HG03457 (cell line): ENCODE results near the gene ZNF592.
"Not testable (repeated sequence)": the region's sequence is repeated elsewhere in the genome, so short reads cannot be mapped to it uniquely, and the experiment has no call there.

Experiments
- ATAC-seq: cut with Tn5 transposase; IDR thresholded peaks from one replicate; pipeline ENCODE4 v1.9.1; 2021; ENCODE audit warnings: moderate number of reproducible peaks; ENCODE audit not compliant: unreplicated experiment

ZNF592 gene

DNA sequence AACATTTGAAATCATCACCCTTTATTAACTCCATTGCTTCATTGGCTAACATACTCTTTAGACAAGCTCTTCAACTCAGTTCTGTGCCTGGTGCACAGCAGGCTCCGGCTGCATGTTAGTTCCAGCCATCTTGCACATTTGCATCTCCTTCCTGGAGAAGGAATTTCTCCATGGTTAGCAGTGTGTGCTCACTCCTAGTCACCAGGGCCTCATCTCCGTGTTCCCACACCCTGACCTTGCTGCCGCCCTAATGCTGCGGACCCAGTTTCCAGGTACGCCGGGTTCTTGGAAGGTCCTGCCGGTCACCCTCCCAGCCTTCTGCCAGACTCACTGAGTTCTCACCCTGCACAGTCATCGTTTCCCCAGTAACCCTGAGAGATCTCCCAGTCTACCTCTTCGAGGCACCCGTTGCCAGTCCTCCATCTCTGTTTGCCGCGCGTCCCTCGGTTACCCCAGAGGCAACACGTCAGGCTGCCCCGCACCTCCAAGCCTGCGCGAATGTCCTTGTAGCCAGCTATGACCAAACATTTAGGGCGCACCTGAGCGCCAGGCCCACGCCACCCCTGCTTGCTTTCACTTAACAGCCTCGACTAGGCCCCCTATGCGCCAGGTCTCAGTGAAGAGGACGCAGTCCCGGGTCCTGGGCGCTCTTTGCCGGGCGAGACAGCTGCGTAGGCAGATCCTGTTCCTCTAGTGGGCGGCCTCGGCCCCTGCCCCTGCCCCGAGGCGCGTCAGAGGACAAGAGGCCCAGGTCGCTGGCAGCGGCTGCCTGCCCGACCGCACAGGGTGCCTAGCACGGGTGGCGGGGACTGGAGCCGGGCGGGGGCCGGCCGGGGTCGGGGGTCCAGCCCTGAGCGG, 747 bp upstream of the ZNF592 start:
- ATAC-seq = peak; percentile 33

DNA sequence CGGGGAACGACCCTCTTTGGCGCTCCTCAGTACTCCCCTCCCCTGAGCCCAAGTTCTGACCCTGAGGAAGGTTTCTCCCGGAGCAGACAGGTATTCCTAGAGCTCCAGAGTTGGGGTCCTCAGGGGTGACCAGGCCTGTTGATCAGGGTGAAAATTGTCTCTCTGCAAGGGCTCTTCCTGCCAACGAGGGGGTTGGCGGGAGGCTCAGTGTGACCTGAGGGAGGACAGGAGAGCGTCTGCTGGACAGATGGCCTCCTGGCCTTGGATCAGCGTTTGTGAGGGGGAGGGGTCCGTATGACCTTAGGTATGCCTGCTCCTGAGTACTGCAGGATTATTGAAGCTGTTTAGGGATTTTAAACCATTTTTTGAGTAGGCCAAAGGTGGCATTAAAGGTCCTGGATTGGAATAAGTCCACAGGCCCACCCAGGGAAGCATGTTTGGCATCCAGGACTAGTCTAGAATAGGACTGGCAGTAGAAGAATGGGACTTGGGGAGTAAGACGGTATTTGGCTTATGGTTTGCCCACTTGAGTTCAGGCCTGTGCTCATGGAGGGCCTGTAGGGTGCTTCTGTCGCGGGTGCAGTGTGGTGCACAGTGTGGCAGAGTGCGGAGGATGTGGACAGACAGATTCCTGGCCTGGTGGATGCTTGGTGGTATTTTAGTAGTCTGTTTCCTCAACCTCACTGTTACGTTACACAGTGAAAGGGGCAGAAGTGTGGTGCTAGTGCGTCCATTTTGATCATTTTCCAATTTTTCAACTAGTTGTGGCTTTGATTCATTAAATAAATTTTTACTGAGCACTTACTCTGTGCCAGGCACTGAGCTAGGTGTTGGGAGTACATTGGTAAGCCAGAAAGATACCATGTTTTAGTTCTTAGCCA, 959 bp downstream of the ZNF592 start:
- peak; percentile 10 for ATAC-seq

DNA sequence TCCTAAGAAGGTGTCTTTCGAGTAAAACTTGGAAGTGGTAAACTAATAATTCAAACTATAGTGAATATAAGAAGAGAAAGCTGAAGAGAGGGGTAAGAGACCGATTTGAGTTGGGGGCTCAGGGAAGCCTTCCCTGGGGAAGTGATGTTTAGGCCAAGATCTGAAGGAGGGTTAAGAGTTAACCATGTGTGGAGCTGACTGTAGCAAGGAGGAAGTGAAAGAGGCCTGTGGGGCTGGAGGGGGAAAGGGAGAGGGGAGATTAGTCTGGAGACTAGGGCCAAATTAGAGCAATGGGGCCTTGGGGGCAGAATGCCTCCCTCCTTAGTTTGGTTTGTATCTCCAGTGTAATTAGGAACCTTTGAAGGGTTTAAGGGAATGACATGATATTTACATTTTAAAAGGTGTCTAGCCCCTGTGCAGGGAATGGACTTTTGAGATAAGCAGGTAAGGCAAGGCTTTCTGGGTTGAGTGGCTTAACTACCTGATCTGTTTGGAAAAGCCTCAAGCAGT, 2.2 kb downstream of the ZNF592 start:
- no peak for ATAC-seq

DNA sequence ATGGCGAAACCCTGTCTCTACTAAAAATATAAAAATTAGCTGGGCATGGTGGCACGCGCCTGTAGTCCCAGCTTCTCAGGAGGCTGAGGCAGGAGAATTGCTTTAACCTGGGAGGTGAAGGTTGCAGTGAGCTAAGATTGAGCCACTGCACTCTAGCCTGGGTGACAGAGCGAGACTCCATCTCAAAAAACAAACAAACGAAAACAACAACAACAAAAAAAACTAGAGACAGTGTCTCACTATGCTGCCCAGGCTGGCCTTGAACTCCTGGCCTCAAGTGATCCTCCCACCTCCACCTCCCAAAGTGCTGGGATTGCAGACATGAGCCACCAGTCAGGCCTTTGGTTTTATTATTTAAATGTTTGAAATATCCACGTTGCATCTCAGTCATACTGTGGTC, 3.3 kb downstream of the ZNF592 start:
- not testable (repeated sequence) for ATAC-seq

DNA sequence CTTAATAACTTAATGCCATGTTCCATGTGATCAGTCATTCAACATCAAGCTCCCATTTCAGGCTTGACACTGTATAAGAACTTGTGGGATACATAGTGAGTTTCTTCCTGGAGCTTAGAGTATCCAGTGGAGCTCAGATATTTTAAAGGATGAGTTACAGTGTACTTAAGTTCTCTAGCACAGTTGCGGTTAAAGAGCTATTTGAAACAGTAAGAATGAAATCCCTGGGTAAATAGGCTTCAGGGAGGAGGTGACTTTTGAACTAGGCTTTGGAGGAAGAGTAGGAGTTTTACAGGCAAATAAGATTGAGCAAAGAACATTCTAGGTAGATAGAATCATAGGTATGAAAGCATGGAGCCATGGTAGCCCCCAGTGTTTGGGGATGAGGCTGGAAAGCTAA, 3.8 kb downstream of the ZNF592 start:
- ATAC-seq = no peak

DNA sequence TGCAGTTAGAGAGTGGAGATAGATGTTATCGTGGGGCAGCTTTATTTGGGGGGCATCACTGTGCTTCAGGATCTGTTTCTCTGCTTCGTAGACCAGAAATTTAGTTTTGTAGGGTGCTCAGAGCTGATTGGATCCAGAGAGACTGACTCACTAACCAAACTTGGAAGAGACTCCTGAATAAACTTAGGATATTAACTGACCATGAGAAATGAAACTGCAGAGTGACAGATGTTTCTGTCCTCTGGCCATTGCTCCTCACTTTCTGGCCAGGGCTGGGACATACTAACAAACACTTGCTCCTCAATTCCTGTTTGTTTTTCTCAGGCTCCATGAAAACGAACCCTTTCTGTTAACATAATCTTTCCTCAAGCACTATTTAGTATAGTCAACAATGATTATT, 4.3 kb downstream of the ZNF592 start:
- ATAC-seq = no peak

DNA sequence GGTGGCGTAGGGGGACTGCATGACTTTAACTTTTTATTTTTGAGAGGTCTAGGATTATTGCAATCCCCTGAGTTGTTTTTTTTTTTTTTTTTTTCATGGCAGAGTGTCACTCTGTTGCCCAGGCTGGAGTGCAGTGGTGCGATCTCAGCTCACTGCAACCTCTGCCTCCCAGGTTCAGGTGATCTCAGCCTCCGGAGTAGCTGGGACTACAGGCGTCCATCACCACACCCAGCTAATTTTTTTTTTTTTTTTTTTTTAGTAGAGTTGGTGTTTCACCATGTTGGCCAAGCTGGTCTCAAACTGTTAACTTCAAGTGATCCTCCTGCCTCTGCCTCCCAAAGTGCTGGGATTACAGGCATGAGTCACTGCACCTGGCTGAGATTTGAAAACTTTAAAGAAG, 6.5 kb downstream of the ZNF592 start:
- not testable (repeated sequence) for ATAC-seq

DNA sequence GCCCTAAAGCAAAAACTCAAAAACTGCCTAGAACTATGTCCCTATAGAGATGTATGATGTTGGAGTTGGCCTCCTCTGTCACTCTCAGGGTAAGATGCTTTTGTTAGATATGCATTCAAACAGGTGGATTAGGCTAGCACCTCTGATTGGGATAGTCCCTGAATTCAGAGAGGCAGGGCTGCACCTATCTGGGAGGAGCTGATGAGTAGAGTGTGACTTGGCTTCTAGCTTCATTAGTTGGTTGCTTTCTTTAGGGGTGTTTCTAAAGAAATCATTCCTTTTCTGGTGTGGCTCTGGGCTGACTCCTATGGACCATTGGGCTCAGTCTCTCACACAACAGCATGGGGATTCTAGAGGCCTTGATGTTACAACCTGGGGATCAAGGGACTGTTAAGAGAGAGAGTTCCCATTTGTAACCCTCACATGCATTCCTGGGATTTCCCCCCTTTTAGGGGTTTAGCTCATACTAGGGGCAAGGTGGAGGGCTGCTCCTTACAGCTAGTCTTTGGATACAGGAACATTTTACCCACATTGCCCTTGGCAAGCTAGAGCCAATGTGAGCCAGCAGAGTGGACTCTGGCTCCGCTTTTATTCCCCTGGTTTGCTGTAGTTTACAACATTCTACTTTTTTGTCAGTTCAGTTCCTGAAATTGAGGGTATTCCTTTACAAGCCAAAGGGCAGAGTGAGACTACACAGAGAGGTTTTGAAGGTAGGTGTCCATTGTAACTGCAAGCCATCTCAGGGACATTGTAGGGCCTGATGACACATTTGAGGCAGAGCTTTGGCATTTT, 7.5 kb downstream of the ZNF592 start:
- ATAC-seq = no peak

DNA sequence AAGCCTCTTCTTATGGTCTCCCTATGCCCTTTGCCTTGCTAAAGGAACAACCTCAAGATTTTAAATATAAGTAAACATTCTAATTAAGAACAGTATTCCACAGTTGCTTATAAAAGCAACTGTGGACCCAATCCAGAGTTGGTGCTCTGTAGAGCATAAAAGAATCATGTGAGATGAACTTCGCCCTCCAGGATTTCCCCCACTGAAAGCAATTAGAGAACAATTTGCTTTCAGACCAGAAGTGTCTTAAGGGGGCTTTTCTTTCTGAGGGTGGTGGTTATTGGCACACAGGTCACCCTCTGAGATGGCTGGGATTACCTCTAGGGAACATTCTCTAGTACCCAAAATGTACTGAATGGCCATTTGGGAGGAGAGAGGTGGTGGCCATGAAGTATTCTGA, 10.6 kb downstream of the ZNF592 start:
- no peak for ATAC-seq

DNA sequence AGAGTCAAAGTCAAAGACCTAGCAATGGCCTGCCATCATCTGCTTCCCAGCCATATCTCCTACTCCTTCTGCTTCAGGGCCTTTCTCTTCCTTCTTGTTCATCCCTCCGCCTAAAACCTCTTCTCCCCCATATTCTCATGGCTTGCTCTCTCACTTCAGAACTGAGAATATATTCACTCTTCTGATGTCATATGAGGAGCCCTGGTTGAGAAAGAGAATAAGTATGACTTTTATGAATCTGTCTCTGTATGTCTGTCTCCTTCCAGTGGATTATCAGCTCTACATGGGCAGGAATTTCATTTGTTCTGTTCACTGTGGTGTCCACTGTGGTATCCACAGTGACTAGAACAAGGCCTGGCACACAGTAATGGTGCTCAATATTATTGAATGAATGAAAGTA, 11.8 kb downstream of the ZNF592 start:
- no peak for ATAC-seq

DNA sequence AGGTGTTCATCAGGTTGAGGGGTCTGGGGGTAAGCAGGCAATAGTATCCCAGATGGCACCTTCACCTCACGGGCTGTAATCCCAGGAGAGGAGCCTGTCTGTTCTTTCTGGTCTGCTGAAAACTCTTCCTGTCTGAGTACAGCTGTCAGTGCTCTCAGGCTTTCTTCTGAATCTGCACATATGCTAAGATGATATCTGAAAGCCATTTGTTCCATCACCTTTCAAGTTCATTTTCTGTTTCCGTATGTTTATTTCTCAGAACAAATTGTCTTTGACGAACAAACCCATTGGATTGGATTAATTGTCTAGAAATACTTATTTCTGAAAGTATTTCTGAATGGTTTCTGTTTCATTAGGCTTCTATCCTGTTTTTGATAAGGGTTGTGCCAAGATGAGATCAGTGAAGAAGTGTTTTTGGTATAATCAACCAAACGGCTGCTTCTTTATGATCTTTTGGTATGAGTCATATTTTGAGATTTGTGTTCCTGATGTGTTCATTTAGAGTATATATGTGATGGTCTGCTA, 13.3 kb downstream of the ZNF592 start:
- ATAC-seq = peak; percentile 52

DNA sequence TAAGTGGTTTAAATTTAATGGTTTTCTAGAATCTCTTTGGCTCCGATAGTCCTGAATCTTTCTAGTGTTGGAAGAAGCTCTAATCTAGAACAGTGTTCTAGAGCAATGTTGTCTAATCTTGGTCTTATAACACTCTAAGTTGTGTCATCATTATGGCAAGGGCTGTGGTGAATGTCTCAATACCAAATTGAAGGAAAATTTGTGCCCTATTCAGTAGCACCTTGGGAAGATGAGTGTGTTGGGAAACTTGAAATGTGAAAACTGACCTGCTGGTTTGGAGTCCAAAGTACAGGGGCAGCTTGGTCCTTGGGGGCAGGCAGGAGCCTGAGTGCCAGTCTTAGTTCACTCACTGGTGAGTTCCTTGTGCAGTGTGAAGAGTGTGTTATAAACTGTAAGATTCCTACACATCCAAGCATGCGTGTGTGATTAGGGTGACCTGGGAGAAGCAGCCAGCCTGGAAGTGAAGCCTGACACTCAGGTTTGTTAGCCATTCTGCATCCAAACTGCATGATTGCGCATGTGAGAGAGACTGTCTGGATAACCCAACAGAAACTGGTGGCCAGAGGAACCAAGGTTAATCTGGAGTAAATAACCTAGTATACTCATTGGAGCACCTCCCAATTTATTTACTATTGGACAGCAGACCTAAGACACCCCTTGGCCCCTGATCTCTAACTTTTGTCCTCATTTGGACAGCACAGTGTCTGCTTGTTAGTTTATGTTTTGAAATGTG, 14.6 kb downstream of the ZNF592 start:
- ATAC-seq = no peak

DNA sequence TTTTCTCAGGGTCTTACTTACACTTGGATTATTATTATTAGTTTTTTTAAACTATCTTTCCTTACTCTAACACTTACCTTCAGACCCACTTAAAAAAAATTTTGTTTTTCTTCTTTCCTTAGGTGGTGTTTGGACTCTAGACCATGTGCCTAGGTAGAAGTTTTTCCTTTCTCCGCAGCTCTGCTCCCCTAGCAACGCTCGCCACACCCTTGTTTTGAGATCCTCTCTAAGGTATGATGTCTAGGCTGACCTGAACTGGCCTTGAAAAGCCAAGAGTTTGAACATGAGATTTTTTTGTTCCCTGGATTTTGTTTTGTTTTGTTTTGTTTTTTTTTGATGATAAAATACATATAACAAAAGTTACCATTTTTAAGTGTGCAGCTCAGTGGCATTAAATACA, 16.2 kb downstream of the ZNF592 start:
- ATAC-seq = no peak

DNA sequence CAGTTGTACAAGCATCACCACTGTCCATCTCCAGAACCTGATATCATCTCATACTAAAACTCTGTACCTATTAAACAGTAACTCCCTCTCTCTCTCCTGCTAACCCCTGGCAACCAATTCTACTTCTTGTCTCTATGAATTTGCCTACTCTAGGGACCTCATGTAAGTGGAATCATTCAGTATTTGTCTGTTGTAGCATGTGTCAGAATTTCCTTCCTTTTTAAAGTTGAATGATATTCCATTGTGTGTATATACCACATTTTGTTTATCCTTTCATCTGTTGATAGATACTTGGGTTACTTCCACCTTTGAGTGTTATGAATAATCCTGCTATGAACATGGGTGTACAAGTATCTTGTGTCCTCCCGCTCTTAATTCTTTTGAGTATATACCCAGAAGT, 16.6 kb downstream of the ZNF592 start:
- ATAC-seq = no peak

DNA sequence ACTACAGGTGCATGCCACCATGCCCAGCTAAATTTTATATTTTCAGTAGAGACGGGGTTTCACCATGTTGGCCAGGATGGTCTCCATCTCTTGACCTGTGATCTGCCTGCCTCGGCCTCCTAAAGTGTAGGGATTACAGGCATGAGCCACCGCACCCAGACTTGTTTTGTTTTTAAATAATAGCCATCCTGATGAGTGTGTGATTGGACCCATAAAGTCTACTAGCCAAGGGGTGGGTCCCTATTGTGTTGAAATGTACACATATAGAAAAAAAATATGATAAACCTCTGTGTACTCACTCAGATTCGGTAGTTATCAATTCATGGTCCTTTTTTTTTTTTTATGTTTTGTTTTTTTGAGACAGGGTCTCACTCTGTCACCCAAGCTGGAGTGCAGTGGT, 17.3 kb downstream of the ZNF592 start:
- no peak for ATAC-seq

DNA sequence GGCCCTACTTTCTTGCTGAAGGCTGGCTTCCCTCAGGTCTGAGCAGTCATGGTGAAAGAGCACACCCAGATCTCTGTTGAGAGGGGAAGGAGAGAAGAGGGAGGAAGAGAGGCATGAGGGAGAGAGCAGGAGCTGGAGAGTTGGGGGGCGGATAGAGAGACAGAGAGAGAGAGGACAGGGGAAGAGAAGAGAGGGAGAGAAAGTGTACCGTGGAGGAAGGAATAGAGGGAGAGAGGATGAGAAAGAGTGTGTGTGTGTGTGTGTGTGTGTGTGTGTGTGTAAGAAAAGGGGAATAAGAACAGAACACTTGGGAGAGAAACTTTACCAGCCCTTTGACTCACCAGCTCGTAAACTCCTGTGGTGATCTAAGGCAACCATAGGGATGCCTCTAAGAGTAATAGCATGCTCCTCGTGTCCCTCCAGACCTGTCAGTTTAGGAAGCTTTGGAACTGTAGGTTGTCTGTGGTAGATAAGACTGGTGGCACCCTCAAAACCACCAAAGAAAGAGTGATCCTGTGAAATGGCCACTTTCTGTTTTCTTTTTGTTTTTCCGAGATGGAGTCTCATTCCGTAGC, 18.2 kb downstream of the ZNF592 start:
- no peak for ATAC-seq

DNA sequence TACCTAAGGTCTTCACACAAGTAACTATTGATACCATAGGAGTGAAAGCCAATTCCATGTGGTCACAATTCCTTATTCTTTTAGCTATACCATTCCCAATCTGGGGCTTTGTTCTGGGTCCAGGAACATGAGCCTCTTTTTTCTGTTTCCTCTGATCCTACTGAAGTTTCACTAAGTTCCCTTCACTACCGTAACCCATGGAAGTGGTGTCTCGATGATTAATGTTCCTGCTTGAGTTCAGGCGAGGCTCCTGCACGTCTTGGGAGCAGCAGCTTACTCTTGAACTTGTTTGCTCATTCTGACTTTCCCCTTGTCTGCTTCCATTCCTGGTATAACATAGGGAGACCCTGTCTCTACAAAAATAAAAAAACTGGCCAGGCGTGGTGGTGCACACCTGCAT, 23.6 kb downstream of the ZNF592 start:
- no peak for ATAC-seq

DNA sequence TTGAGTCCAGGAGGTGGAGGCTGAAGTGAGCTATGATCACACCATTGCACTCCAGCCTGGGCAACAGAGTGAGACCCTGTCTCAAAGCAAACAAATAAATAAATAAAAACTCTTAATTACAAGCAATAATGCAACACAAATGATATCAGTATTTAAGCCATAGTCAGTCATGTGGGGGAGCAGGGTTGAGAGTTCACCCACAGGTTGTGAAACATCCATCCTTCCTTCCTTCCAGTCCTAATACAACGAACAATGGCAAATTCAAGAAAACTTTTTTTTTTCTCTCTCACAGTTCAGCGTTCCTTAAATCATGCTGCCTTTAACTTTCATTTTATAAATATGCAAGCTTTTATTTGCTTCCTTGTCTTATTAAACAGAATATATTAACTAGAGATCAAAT, 24.1 kb downstream of the ZNF592 start:
- ATAC-seq = no peak

DNA sequence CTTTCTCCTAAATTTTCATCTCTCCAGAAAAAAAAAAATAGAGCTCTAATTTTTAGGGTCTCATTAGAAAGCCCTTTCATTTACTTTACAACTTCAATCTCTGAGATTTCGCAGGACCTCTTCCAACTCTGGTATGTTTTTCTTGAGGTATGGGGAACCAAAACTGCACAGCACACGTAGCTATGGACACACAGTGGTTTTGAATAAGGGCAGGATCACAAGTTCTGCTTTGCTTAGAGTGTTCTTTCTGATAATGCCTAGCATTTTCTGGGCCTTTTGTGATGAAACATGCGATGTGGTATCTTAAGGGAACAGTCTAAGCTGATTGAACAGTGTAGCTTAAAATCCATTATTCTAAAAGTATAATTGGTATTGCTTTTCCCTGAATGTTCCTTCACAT, 25.3 kb downstream of the ZNF592 start:
- ATAC-seq = no peak
